DMS53 treated with DMSO at 0.1 percent for 48 hours (cell line): Measurements from ENCODE around the gene DYDC1.
A peak's percentile ranks its signal among the peaks of the same experiment; 100 is the strongest.
"Not testable (repeated sequence)": the region's sequence is repeated elsewhere in the genome, so short reads cannot be mapped to it uniquely, and the experiment has no call there.

ENCODE experiments used
- DNase-seq: peaks from one replicate; lab custom pipeline; 2025; ENCODE audit not compliant: unreplicated experiment; lab: John Stamatoyannopoulos, UW

DYDC1 gene

GRCh38 chr10:80356563-80356988, at the start of gene DYDC1, which contains the start of gene DYDC2:
Gene DYDC1 (minus strand): TSS chr10:80356755. CDS start chr10:80352601, 4,154 bp downstream.
Gene DYDC2 (plus strand): TSS chr10:80356781. CDS start chr10:80362444, 5,663 bp downstream.
- DNase-seq = peak; percentile 39

- no peak for DNase-seq
Measured at GRCh38 chr10:80406204-80406603, 49.6 kb upstream of the DYDC1 start.

- no peak for DNase-seq
Measured at GRCh38 chr10:80405626-80406025, 49.1 kb upstream of the DYDC1 start.

- DNase-seq = no peak
Measured at GRCh38 chr10:80405035-80405434, 48.5 kb upstream of the DYDC1 start.

- no peak for DNase-seq
Measured at GRCh38 chr10:80400136-80400804, 43.7 kb upstream of the DYDC1 start.

GRCh38 chr10:80397014-80397413, 40.5 kb upstream of the DYDC1 start:
- no peak for DNase-seq

- no peak for DNase-seq
Measured at GRCh38 chr10:80394358-80394916, 37.9 kb upstream of the DYDC1 start.

- no peak for DNase-seq
Measured at GRCh38 chr10:80392250-80392649, 35.7 kb upstream of the DYDC1 start.

- DNase-seq = no peak
Measured at GRCh38 chr10:80390740-80391139, 34.2 kb upstream of the DYDC1 start.

GRCh38 chr10:80382989-80383388, 26.4 kb upstream of the DYDC1 start:
- DNase-seq = peak; percentile 44

GRCh38 chr10:80380185-80380584, 23.6 kb upstream of the DYDC1 start:
- DNase-seq = no peak

- DNase-seq = no peak
Measured at GRCh38 chr10:80379701-80380100, 23.1 kb upstream of the DYDC1 start.

- DNase-seq = no peak
Measured at GRCh38 chr10:80373502-80373901, 16.9 kb upstream of the DYDC1 start.

GRCh38 chr10:80372675-80373074, 16.1 kb upstream of the DYDC1 start:
- DNase-seq = no peak

- DNase-seq = no peak
Measured at GRCh38 chr10:80371467-80371866, 14.9 kb upstream of the DYDC1 start.

- DNase-seq = no peak
Measured at GRCh38 chr10:80365510-80365909, 9.0 kb upstream of the DYDC1 start.

GRCh38 chr10:80359644-80360043, 3.1 kb upstream of the DYDC1 start:
- DNase-seq = no peak

- DNase-seq = not testable (repeated sequence)
Measured at GRCh38 chr10:80358925-80359324, 2.4 kb upstream of the DYDC1 start.

- no peak for DNase-seq
Measured at GRCh38 chr10:80357851-80358125, 1.2 kb upstream of the DYDC1 start.

- DNase-seq = peak; percentile 72
Measured at GRCh38 chr10:80356989-80357850, 665 bp upstream of the DYDC1 start.

GRCh38 chr10:80351220-80351619, 5.3 kb downstream of the DYDC1 start:
- DNase-seq = no peak

GRCh38 chr10:80350251-80350650, 6.3 kb downstream of the DYDC1 start:
- no peak for DNase-seq
